PC-9 (cell line): Measurements from ENCODE around the gene CHRNA4. TPM values are rescaled to one million over a fixed set of nuclear protein-coding genes. Genes with fewer than 3 reads are reported as not detected.

Experiments
- BruUV-seq: library from RNA; stranded (reverse); fragments of 400-500 nt; replicated peaks from 2 replicates; lab custom pipeline; 2021; lab: Mats Ljungman, UMichigan
- CTCF ChIA-PET: fragments of 300-600 bp; sonication (Branson Sonifier 250); formaldehyde crosslinking; loops from one replicate; lab custom pipeline; 2022; ENCODE audit warnings: antibody characterized with exemption; lab: Charles Lee
- POLR2A ChIA-PET: fragments of 300-600 bp; sonication (Branson Sonifier 250); formaldehyde crosslinking; loops from one replicate; lab custom pipeline; 2022; ENCODE audit warnings: antibody characterized with exemption; ENCODE audit not compliant: unreplicated experiment; lab: Charles Lee
- DNase-seq, 2 experiments: peaks; one replicate each; pipeline versions ENCODE4 v3.0.0 to v3.0.0-alpha.2; 2015 to 2022; ENCODE audit warnings: mixed read lengths in 1 of 2
- H2AFZ ChIP-seq: fragments of 200-600 bp; sonication (generic); 2 replicates; pipeline ENCODE4 v1.8.1; 2017; ENCODE audit warnings: antibody characterized with exemption
- H3F3A ChIP-seq: fragments of 200-600 bp; sonication (generic); 2 replicates; pipeline ENCODE4 v1.8.1; 2017; ENCODE audit warnings: antibody characterized with exemption, mild to moderate bottlenecking, low read depth; ENCODE audit not compliant: insufficient read depth
- H3K27ac ChIP-seq: fragments of 200-600 bp; sonication (generic); 2 replicates; pipeline ENCODE4 v1.6.1; 2016; ENCODE audit warnings: mixed run types
- H3K27me3 ChIP-seq: fragments of 200-600 bp; sonication (generic); 2 replicates; pipeline ENCODE4 v1.6.1; 2016; ENCODE audit warnings: low read depth, mixed run types; ENCODE audit not compliant: insufficient read depth
- H3K36me3 ChIP-seq: fragments of 200-600 bp; sonication (generic); 2 replicates; pipeline ENCODE4 v1.6.1; 2016; ENCODE audit warnings: low read depth, mixed run types
- H3K4me1 ChIP-seq: fragments of 200-600 bp; sonication (generic); replicated peaks from 2 replicates; pipeline ENCODE4 v1.6.1; 2016; ENCODE audit warnings: mixed run types; ENCODE audit not compliant: insufficient read depth
- H3K4me2 ChIP-seq: fragments of 200-600 bp; sonication (generic); 2 replicates; pipeline ENCODE4 v1.6.1; 2017; ENCODE audit warnings: mixed run types
- H3K4me3 ChIP-seq: fragments of 200-600 bp; sonication (generic); 2 replicates; pipeline ENCODE4 v1.6.1; 2016; ENCODE audit warnings: mixed run types
- H3K79me2 ChIP-seq: fragments of 200-600 bp; sonication (generic); 2 replicates; pipeline ENCODE4 v1.6.1; 2017; ENCODE audit warnings: low read depth, mixed run types
- H3K9me2 ChIP-seq: fragments of 200-600 bp; sonication (generic); 2 replicates; pipeline ENCODE4 v1.8.1; 2017; ENCODE audit warnings: mild to moderate bottlenecking; ENCODE audit not compliant: insufficient read depth
- H3K9me3 ChIP-seq: fragments of 200-600 bp; sonication (generic); 2 replicates; pipeline ENCODE4 v1.8.1; 2016; ENCODE audit warnings: low read depth; ENCODE audit not compliant: insufficient read depth
- H4K20me1 ChIP-seq: fragments of 200-600 bp; sonication (generic); 2 replicates; pipeline ENCODE4 v1.8.1; 2017; ENCODE audit not compliant: insufficient read depth
- EZH2 ChIP-seq: fragments of 200-600 bp; sonication (generic); IDR thresholded peaks from 2 replicates; pipeline ENCODE4 v1.8.0; 2017; ENCODE audit warnings: antibody characterized with exemption, low read depth
- intact Hi-C: fragments of 100-400 bp; cut with micrococcal nuclease; formaldehyde crosslinking; loops from one replicate; pipeline ENCODE4 v1.10.0; 2022; ENCODE audit not compliant: unreplicated experiment
- total RNA-seq: library from RNA; stranded (reverse); gene quantifications from 2 replicates; pipeline ENCODE4 v1.2.3, GENCODE V29; 2021
- TF ChIP-seq, protein P1 (sequence below): fragments of 200-600 bp; sonication (generic); conservative IDR thresholded peaks from 2 replicates; pipeline ENCODE4 v1.6.1; 2017; ENCODE audit warnings: mixed run types, antibody characterized with exemption, mild to moderate bottlenecking, moderate library complexity

The CHRNA4 gene
- total RNA-seq, 1 experiment from 2014 or later = not detected

DNA sequence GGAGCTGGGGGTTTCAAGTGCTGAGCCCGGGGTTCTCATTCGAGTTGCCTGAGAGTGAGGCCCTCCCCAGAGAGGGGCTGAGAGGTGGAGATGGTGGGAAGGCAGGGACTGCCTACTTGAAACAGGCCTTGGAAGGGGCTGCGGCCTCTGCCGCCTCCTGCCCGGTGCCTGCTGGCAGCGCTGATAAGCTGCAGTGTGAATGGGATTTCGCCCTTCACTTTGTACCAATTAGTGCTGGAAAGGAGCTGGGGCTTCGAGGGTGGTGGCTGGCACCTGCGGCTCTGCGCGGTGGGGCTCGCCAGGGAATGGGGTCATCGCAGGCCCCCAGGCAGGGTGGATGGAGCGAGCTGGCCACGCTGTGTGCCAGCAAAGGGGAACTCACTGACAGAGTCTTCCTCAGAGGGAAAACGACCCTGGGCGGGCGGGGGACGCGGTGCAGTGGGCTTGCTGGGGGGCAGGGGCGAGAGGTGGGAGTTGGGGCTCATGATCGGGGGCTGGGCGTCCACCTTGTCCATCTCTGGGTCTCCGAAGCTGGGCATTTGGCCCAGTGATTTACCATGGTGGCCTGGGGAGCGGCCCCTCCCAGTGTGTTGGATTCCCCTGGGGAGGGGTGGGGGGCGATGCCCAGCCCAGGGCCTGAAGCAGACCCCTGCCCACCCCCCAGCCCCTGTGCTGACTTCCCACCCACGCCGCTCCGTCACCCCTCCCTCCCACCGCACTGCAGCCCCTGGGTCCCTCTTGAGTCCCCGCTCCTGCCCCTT is 45.2 kb downstream of the CHRNA4 start:
- H3K4me2 ChIP-seq = no peak overlapping the region
- ChIA-PET POLR2A (interaction anchor here (0.7 kb wide), 1 partner anchor 728 kb away, joined by 5 read pairs; no protein-coding TSS in a partner anchor), CTCF (no interaction called here)
- H4K20me1 ChIP-seq = 0 out of 2 replicates have a peak, but pooled peaks cover 4% of the 10 kb centered on the region
- no peak overlapping the region for H3K4me3 ChIP-seq
- no peak overlapping the region for H2AFZ ChIP-seq
- no peaks in the 10 kb centered on the region for H3K9me3 ChIP-seq
- H3K9me2 ChIP-seq = no peaks in the 10 kb centered on the region
- DNase-seq = no peak
- no peaks in the 10 kb centered on the region for H3F3A ChIP-seq
- H3K27me3 ChIP-seq = peaks cover 93% of the 10 kb centered on the region
- no peaks in the 10 kb centered on the region for H3K36me3 ChIP-seq
- intact Hi-C loops = no loop called here
- H3K4me1 ChIP-seq = no peaks in the 10 kb centered on the region
- TF ChIP-seq, protein P1, sequence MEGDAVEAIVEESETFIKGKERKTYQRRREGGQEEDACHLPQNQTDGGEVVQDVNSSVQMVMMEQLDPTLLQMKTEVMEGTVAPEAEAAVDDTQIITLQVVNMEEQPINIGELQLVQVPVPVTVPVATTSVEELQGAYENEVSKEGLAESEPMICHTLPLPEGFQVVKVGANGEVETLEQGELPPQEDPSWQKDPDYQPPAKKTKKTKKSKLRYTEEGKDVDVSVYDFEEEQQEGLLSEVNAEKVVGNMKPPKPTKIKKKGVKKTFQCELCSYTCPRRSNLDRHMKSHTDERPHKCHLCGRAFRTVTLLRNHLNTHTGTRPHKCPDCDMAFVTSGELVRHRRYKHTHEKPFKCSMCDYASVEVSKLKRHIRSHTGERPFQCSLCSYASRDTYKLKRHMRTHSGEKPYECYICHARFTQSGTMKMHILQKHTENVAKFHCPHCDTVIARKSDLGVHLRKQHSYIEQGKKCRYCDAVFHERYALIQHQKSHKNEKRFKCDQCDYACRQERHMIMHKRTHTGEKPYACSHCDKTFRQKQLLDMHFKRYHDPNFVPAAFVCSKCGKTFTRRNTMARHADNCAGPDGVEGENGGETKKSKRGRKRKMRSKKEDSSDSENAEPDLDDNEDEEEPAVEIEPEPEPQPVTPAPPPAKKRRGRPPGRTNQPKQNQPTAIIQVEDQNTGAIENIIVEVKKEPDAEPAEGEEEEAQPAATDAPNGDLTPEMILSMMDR = no peak
- TF ChIP-seq EZH2 = no peak
- no peaks in the 10 kb centered on the region for H3K79me2 ChIP-seq
- H3K27ac ChIP-seq = no peak overlapping the region
- BruUV-seq = no TSS peak

DNA sequence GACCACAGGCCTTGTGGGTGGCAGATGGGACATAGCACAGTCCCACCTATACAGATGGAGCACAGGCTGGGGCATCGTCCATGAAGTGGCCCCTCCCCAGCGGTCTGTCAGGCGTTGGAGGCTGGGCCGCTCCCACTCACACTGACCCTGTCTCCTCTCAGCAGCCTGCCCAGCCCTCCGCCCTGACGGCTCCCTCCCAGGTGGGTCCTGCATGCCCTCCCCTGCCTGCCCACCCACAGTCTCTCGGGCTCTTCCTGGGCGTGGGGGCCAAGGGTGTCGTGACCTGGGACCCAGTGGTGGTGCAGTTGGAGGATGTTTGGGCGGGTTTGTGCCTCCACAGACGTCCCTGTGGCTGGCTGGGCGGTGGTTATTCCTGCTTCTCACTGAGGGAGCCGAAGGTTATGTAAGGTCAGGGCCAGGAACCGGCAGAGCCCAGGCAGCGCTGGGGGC is 45.9 kb downstream of the CHRNA4 start:
- DNase-seq = no peak
- Histone ChIP-seq H4K20me1 (0 out of 2 replicates have a peak, but pooled peaks cover 4% of the 10 kb centered on the region), H3K4me2 (no peak overlapping the region), H3K9me3 (no peaks in the 10 kb centered on the region), H3K79me2 (no peaks in the 10 kb centered on the region), H3K9me2 (no peaks in the 10 kb centered on the region), H3K36me3 (no peaks in the 10 kb centered on the region), H3K27ac (no peak overlapping the region), H3K4me3 (no peak overlapping the region), H3F3A (no peaks in the 10 kb centered on the region), H3K4me1 (no peaks in the 10 kb centered on the region), H3K27me3 (peaks cover 91% of the 10 kb centered on the region), H2AFZ (no peak overlapping the region)
- TF ChIP-seq EZH2 = no peak
- TF ChIP-seq, protein P1 = no peak
- intact Hi-C loops = no loop called here
- ChIA-PET CTCF (no interaction called here), POLR2A (interaction anchor here (0.7 kb wide), 1 partner anchor 729 kb away, joined by 5 read pairs; no protein-coding TSS in a partner anchor)
- BruUV-seq = no TSS peak

DNA sequence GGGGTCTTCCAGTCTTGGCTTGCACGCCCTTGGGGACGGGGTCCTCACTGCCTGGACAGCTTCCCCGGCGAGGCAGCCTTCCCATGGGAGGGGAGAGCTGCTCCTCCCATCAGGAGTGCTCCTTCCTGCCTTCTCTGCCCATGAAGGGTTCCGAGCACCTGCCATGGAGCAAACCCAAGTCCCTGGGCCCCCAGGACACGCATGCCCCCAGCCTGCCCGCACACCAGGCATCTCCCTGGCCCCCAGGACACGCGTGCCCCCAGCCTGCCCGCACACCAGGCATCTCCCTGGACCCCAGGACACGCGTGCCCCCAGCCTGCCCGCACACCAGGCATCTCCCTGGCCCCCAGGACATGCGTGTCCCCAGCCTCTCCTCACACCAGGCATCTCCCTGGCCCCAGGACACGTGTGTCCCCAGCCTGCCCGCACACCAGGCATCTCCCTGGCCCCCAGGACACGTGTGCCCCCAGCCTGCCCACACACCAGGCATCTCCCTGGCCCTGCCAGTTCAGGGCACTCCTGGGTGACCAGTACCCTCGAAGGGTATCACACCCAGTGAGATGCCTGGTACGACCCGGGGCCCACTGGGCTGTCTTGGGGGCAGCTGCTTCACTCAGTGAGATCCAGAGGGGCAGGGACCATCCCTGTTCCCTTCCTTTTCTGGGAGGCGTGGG is 46.4 kb downstream of the CHRNA4 start:
- no peaks in the 10 kb centered on the region for H3K36me3 ChIP-seq
- ChIA-PET POLR2A (no interaction called here), CTCF (no interaction called here)
- no peak overlapping the region for H3K27ac ChIP-seq
- DNase-seq = no peak
- no peak overlapping the region for H3K4me3 ChIP-seq
- intact Hi-C loops = no loop called here
- no peaks in the 10 kb centered on the region for H3K4me1 ChIP-seq
- BruUV-seq = no TSS peak
- H3K9me3 ChIP-seq = no peaks in the 10 kb centered on the region
- H4K20me1 ChIP-seq = 0 out of 2 replicates have a peak, but pooled peaks cover 7% of the 10 kb centered on the region
- H3K4me2 ChIP-seq = no peak overlapping the region
- no peaks in the 10 kb centered on the region for H3K9me2 ChIP-seq
- no peaks in the 10 kb centered on the region for H3F3A ChIP-seq
- H2AFZ ChIP-seq = no peak overlapping the region
- peaks cover 91% of the 10 kb centered on the region for H3K27me3 ChIP-seq
- no peaks in the 10 kb centered on the region for H3K79me2 ChIP-seq
- TF ChIP-seq EZH2 = no peak
- TF ChIP-seq, protein P1 = no peak
